SH-SY5Y (cell line): ENCODE measurements around the gene PRSS38.

Source experiments
- GATA2 ChIP-seq: IDR thresholded peaks from 2 replicates; pipeline ENCODE4 v1.6.1; 2011; ENCODE audit warnings: mild to moderate bottlenecking, low read depth, low read length
- GATA3 ChIP-seq: IDR thresholded peaks from 2 replicates; pipeline ENCODE4 v1.6.1; 2011; ENCODE audit warnings: low read depth, mild to moderate bottlenecking, low read length, moderate library complexity

Gene PRSS38

GRCh38 chr1:227774051-227774731, 41.3 kb upstream of the PRSS38 start:
- TF ChIP-seq GATA2 (no peak), GATA3 (no peak)

- TF ChIP-seq GATA3 = no peak
Measured at GRCh38 chr1:227774821-227775661, 40.4 kb upstream of the PRSS38 start.

GRCh38 chr1:227775841-227776240, 39.6 kb upstream of the PRSS38 start:
- TF ChIP-seq GATA2 = no peak

GRCh38 chr1:227776331-227776771, 39.1 kb upstream of the PRSS38 start:
- TF ChIP-seq GATA3 = no peak
- TF ChIP-seq GATA2 = no peak

- TF ChIP-seq GATA3 = no peak
- no peak for TF ChIP-seq GATA2
Measured at GRCh38 chr1:227777156-227777555, 38.3 kb upstream of the PRSS38 start.

- TF ChIP-seq GATA2 = no peak
- TF ChIP-seq GATA3 = no peak
Measured at GRCh38 chr1:227777646-227778045, 37.8 kb upstream of the PRSS38 start.

GRCh38 chr1:227778401-227778947, 37.0 kb upstream of the PRSS38 start:
- TF ChIP-seq GATA3 (no peak), GATA2 (no peak)

- no peak for TF ChIP-seq GATA3
- TF ChIP-seq GATA2 = no peak
Measured at GRCh38 chr1:227779021-227779441, 36.4 kb upstream of the PRSS38 start.

GRCh38 chr1:227779685-227780084, 35.8 kb upstream of the PRSS38 start:
- no peak for TF ChIP-seq GATA2

GRCh38 chr1:227780101-227781044, 35.1 kb upstream of the PRSS38 start:
- TF ChIP-seq GATA2 (no peak), GATA3 (no peak)

GRCh38 chr1:227781314-227781930, 34.1 kb upstream of the PRSS38 start:
- no peak for TF ChIP-seq GATA2

- TF ChIP-seq GATA2 = no peak
- TF ChIP-seq GATA3 = no peak
Measured at GRCh38 chr1:227782226-227782625, 33.2 kb upstream of the PRSS38 start.

- TF ChIP-seq GATA3 (no peak), GATA2 (no peak)
Measured at GRCh38 chr1:227785094-227785804, 30.2 kb upstream of the PRSS38 start.
